Esophagus squamous epithelium (tissue), 5 donors: ENCODE data around the gene SGMS1. TPM values are rescaled to one million over a fixed set of nuclear protein-coding genes. Genes with fewer than 3 reads are reported as not detected.

ENCODE experiments used
- DNase-seq: peaks from one replicate; lab custom pipeline; 2025; lab: John Stamatoyannopoulos, UW
- H3K27ac ChIP-seq, 4 donors: fragments of 200-600 bp; sonication (generic); one replicate each; pipeline ENCODE4 v1.5.1; 2016 to 2019; ENCODE audit warnings: mild to moderate bottlenecking in 1 of 4
- H3K27me3 ChIP-seq, 4 donors: fragments of 200-600 bp; sonication (generic); 1 replicate in 3 of 4; 2 replicates in 1 of 4; pipeline versions ENCODE4 v1.5.1 to v1.6.0; 2017 to 2021; ENCODE audit warnings: antibody characterized with exemption in 1 of 4
- H3K36me3 ChIP-seq, 3 donors: fragments of 200-600 bp; sonication (generic); one replicate each; pipeline ENCODE4 v1.5.1; 2016 to 2019
- H3K4me1 ChIP-seq, 3 donors: fragments of 200-600 bp; sonication (generic); one replicate each; pipeline ENCODE4 v1.5.1; 2017 to 2019
- H3K4me3 ChIP-seq, 4 donors: fragments of 200-600 bp; sonication (generic); 1 replicate in 3 of 4; 2 replicates in 1 of 4; pipeline ENCODE4 v1.5.1; 2016 to 2019; ENCODE audit warnings: mild to moderate bottlenecking in 2 of 4, moderate library complexity in 1 of 4
- H3K9me3 ChIP-seq, 3 donors: fragments of 200-600 bp; sonication (generic); one replicate each; pipeline ENCODE4 v1.5.1; 2016 to 2019
- POLR2A ChIP-seq, 4 donors: fragments of 450-650 bp; IDR thresholded peaks; one replicate each; pipeline ENCODE4 v1.6.1; 2017; ENCODE audit warnings: antibody characterized with exemption in 4 of 4, mild to moderate bottlenecking in 4 of 4, moderate library complexity in 3 of 4
- WGBS, 2 donors: methylation state at CpG; one replicate each; pipeline ENCODE4 v1.1.5; 2018; 5-methylcytosine and 5-hydroxymethylcytosine counted together
- intact Hi-C: fragments of 100-400 bp; cut with DNase I; formaldehyde crosslinking; loops from one replicate; pipeline ENCODE4 v1.15.0; 2022
- total RNA-seq, 4 donors: library from RNA; depleted of rRNA; stranded (reverse); fragments of >200 nt; gene quantifications; one replicate each; pipeline ENCODE4 v1.1.0, GENCODE V29; 2016
- TF ChIP-seq, protein P1 (sequence below), 6 experiments: fragments of 450-650 bp in 4 of 6; fragments of 200-600 bp in 2 of 6; sonication (generic) in 2 of 6; IDR thresholded peaks; one replicate each; pipeline ENCODE4 v1.5.1; 2016 to 2019; ENCODE audit warnings: antibody characterized with exemption in 6 of 6, mild to moderate bottlenecking in 4 of 6, moderate library complexity in 4 of 6
- donor health status: DM: yes; HTN: yes; CAD: no.

Gene SGMS1
- total RNA-seq, 4 donors from 2014 or later: 39.4 to 64.1 (median 54.9) TPM

DNA sequence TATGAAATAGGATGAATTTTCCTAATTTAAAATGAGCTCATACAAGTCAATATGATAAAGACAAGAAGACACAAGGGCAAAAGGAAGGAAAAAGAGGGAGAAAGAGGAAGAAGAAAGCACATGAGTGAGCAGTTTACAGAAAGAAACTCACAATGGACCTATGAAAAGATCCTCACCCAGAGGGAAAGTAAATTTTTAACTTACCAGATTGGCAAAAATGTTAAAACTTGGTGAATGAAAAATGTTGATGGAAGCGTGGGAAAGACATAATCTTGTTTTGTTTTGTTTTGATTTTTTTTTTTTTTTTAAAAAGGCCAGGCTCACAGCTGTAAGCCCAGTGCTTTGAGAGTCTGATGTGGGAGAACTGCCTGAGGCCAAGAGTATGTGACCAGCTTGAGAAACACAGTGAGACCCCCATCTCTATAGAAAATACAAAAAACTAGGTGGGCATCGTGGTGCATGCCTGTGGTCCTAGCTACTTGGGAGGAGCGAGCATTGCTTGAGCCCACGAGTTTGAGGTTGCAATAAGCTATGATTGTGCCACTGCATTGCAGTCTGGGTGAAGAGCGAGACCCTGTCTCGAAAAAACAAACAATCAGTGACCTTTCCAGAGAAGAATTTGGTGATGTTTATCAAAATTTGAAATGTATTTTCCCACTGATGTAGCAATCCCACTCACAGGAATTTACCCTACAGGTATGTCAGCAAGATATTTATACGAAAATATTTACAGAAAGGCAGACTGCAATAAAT, 219.6 kb downstream of the SGMS1 start:
- intact Hi-C loops: no loop called here
- Histone ChIP-seq H3K4me3 (no peak overlapping the region), H3K4me1 (no peaks in the 10 kb centered on the region), H3K9me3 (no peaks in the 10 kb centered on the region), H3K27me3 (no peaks in the 10 kb centered on the region), H3K36me3 (no peaks in the 10 kb centered on the region), H3K27ac (no peak overlapping the region)
- TF ChIP-seq, protein P1, sequence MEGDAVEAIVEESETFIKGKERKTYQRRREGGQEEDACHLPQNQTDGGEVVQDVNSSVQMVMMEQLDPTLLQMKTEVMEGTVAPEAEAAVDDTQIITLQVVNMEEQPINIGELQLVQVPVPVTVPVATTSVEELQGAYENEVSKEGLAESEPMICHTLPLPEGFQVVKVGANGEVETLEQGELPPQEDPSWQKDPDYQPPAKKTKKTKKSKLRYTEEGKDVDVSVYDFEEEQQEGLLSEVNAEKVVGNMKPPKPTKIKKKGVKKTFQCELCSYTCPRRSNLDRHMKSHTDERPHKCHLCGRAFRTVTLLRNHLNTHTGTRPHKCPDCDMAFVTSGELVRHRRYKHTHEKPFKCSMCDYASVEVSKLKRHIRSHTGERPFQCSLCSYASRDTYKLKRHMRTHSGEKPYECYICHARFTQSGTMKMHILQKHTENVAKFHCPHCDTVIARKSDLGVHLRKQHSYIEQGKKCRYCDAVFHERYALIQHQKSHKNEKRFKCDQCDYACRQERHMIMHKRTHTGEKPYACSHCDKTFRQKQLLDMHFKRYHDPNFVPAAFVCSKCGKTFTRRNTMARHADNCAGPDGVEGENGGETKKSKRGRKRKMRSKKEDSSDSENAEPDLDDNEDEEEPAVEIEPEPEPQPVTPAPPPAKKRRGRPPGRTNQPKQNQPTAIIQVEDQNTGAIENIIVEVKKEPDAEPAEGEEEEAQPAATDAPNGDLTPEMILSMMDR (IDR thresholded peaks at IDR 0.05): no peak
- no peak for TF ChIP-seq POLR2A (IDR thresholded peaks at IDR 0.05)
- DNase-seq: no peak
- 80 to 81% methylated on average over 7 of the region's 7 CpGs for WGBS, 2 donors

DNA sequence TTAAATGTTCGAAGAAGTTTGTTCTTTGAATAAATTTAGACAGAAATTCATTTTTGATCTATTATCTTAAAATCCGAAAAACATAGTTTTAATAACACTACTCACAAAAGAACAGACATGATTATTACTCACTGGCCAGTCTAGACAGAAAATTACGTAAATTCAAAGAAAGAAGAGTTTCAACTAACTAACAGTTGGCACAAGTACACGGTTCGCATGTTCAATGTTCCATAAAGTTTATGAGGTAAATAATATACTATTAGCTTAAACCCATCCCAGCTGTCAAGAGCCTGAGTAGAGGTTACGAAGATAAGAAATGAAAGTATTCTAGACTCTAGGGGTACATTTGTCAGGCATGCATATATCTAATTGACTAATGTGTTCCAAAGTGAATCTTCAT, 220.7 kb downstream of the SGMS1 start:
- Histone ChIP-seq H3K4me3 (no peak overlapping the region), H3K4me1 (peaks cover 0 to 9% (median 7%) of the 10 kb centered on the region in 3 donors), H3K27me3 (no peaks in the 10 kb centered on the region), H3K9me3 (no peaks in the 10 kb centered on the region), H3K36me3 (no peaks in the 10 kb centered on the region), H3K27ac (no peak overlapping the region)
- WGBS, 2 donors: 84% methylated on average over 6 of the region's 6 CpGs
- DNase-seq: no peak
- TF ChIP-seq, protein P1 (IDR thresholded peaks at IDR 0.05): no peak
- TF ChIP-seq POLR2A (IDR thresholded peaks at IDR 0.05): no peak
- intact Hi-C loops: no loop called here

DNA sequence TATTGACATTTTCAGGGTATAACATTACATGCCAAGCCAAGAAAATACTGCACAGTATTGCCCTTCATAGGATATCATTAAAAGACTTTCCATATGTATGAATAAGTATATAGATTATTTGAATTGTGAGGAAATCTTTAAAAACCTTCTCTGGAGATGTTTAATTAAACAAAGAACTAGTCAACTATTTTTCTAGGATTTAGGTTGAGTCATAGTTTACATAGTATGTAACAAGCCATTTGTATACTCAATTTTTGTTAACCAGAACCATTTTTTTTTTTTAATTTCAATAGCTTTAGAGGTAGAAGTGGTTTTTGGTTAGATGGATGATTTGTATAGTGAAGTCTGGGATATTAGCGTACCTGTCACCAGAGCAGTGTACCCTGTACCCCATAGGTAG, 221.3 kb downstream of the SGMS1 start:
- intact Hi-C loops: no loop called here
- Histone ChIP-seq H3K4me1 (peaks cover 0 to 13% (median 11%) of the 10 kb centered on the region in 3 donors), H3K27me3 (no peaks in the 10 kb centered on the region), H3K27ac (no peak overlapping the region), H3K9me3 (no peaks in the 10 kb centered on the region), H3K36me3 (no peaks in the 10 kb centered on the region), H3K4me3 (no peak overlapping the region)
- 73 to 94% methylated on average over 1 of the region's 1 CpG for WGBS, 2 donors
- DNase-seq: no peak
- no peak for TF ChIP-seq POLR2A (IDR thresholded peaks at IDR 0.05)

DNA sequence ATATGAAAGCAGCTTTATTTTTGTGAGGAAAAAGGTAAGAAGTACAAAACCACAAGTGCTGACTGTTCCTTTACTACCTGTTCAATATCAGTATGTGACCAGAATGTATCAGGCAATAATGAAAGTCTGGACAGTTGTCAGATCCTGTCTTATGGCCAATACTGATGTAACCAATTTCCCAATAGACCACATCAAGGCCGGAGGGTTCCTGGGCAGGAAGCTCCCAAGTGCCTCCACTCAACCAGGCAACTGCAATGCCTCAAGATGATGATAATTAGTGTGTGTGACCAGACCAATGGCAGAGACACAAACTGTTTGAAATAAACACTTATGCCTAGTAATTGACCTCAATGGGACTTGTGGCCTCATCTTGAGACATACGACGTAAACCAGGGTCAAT, 223.1 kb downstream of the SGMS1 start:
- Histone ChIP-seq H3K4me3 (no peak overlapping the region), H3K27me3 (no peaks in the 10 kb centered on the region), H3K9me3 (no peaks in the 10 kb centered on the region), H3K4me1 (peaks cover 4 to 30% (median 26%) of the 10 kb centered on the region in 3 donors), H3K27ac (no peak overlapping the region), H3K36me3 (no peaks in the 10 kb centered on the region)
- WGBS, 2 donors: 75 to 90% methylated on average over 3 of the region's 3 CpGs
- intact Hi-C loops: no loop called here
- no peak for TF ChIP-seq POLR2A (IDR thresholded peaks at IDR 0.05)
- TF ChIP-seq, protein P1 (IDR thresholded peaks at IDR 0.05): no peak
- no peak for DNase-seq

DNA sequence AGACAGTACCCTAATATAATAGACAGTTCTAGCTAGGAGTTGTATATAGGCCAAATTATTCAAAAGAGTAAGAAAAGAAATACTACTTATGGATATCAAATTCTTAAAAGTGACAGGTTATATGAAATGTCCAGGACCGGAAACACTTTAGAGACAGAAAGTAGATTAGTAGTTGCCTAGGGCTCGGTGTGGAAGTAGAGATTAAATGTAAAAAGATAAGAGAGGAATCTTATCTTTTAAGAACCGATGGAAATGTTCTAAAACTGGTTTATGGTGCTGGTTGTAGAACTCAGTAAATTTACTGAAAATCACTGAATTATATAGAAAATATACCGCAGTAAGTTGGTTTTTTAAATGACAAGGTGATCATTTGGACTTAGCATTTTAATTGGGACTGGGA, 224.9 kb downstream of the SGMS1 start:
- H3K27ac ChIP-seq: no peak overlapping the region
- H3K27me3 ChIP-seq: no peaks in the 10 kb centered on the region
- no peaks in the 10 kb centered on the region for H3K9me3 ChIP-seq
- H3K4me3 ChIP-seq: no peak overlapping the region
- H3K4me1 ChIP-seq: peaks cover 13 to 48% (median 33%) of the 10 kb centered on the region in 3 donors
- TF ChIP-seq, protein P1 (IDR thresholded peaks at IDR 0.05): no peak
- TF ChIP-seq POLR2A (IDR thresholded peaks at IDR 0.05): no peak
- 77 to 84% methylated on average over 4 of the region's 4 CpGs for WGBS, 2 donors
- DNase-seq: no peak
- intact Hi-C loops: no loop called here
- H3K36me3 ChIP-seq: no peaks in the 10 kb centered on the region
